Fibroblast of lung (primary cell): Measurements from ENCODE around the gene WDR54. TPM values are rescaled to one million over a fixed set of nuclear protein-coding genes. Genes with fewer than 3 reads are reported as not detected.

Source experiments
- DNase-seq, 2 donors: peaks; one replicate each; pipeline versions ENCODE4 v3.0.0 to v3.0.0-alpha.2; 2010; ENCODE audit warnings: low read depth in 2 of 2
- H2AFZ ChIP-seq: 2 replicates; pipeline ENCODE4 v1.5.1; 2012; ENCODE audit warnings: low read length, control low read depth, inconsistent platforms
- H3K27ac ChIP-seq: 2 replicates; pipeline ENCODE4 v1.5.1; 2011; ENCODE audit warnings: low read length, control low read depth; ENCODE audit not compliant: insufficient read depth
- H3K27me3 ChIP-seq: 2 replicates; pipeline ENCODE4 v1.5.1; 2011; ENCODE audit warnings: mild to moderate bottlenecking, low read length; ENCODE audit not compliant: control insufficient read depth, insufficient read depth
- H3K36me3 ChIP-seq: 2 replicates; pipeline ENCODE4 v1.5.1; 2011; ENCODE audit warnings: low read length; ENCODE audit not compliant: control insufficient read depth, insufficient read depth
- H3K4me1 ChIP-seq: 2 replicates; pipeline ENCODE4 v1.5.1; 2011; ENCODE audit warnings: low read length; ENCODE audit not compliant: control insufficient read depth, insufficient read depth; ENCODE audit errors: extremely low read depth
- H3K4me2 ChIP-seq: 2 replicates; pipeline ENCODE4 v1.5.1; 2011; ENCODE audit warnings: low read length, control low read depth; ENCODE audit not compliant: insufficient read depth; ENCODE audit errors: extremely low read depth
- H3K4me3 ChIP-seq, 4 experiments: fragments of 200-600 bp in 1 of 4; sonication (generic) in 1 of 4; replicated peaks in 1 of 4; 2 replicates each; pipeline ENCODE4 v1.5.1; 2011 to 2016; ENCODE audit warnings: low read length in 4 of 4, low read depth in 3 of 4, mild to moderate bottlenecking in 3 of 4, control low read depth in 2 of 4, inconsistent platforms in 1 of 4, mixed read lengths in 1 of 4; ENCODE audit not compliant: insufficient read depth in 1 of 4; ENCODE audit errors: control extremely low read depth in 1 of 4
- H3K79me2 ChIP-seq: 2 replicates; pipeline ENCODE4 v1.5.1; 2012; ENCODE audit warnings: mild to moderate bottlenecking, low read length, inconsistent platforms; ENCODE audit not compliant: control insufficient read depth, insufficient read depth
- H3K9ac ChIP-seq: 2 replicates; pipeline ENCODE4 v1.5.1; 2011; ENCODE audit warnings: mild to moderate bottlenecking, low read length, control low read depth; ENCODE audit not compliant: insufficient read depth
- H3K9me3 ChIP-seq: 2 replicates; pipeline ENCODE4 v1.5.1; 2012; ENCODE audit warnings: low read depth, low read length; ENCODE audit not compliant: control insufficient read depth, insufficient read depth
- H4K20me1 ChIP-seq: 2 replicates; pipeline ENCODE4 v1.5.1; 2011; ENCODE audit warnings: low read length; ENCODE audit not compliant: control insufficient read depth, insufficient read depth; ENCODE audit errors: extremely low read depth
- EZH2 ChIP-seq: IDR thresholded peaks from 2 replicates; pipeline ENCODE4 v1.5.1; 2012; ENCODE audit warnings: low read length, control low read depth, mild to moderate bottlenecking; ENCODE audit errors: missing control alignments
- polyA plus RNA-seq, 2 donors: library from polyadenylated mRNA; depleted of rRNA in 1 of 2; stranded (reverse) in 1 of 2; unstranded in 1 of 2; fragments of >200 nt; gene quantifications; 2 replicates each; pipeline ENCODE4 v1.2.1, GENCODE V29; 2011 to 2012; ENCODE audit warnings: missing spikeins in 1 of 2
- total RNA-seq: library from RNA; depleted of rRNA; stranded (reverse); fragments of >200 nt; gene quantifications from 2 replicates; pipeline ENCODE4 v1.2.1, GENCODE V29; 2014
- TF ChIP-seq, protein P1 (sequence below), 2 donors: IDR thresholded peaks in 1 of 2; conservative IDR thresholded peaks in 1 of 2; 1 replicate in 1 of 2; 2 replicates in 1 of 2; pipeline ENCODE4 v1.5.1; 2011 to 2012; ENCODE audit warnings: low read length in 2 of 2, control low read depth in 1 of 2, inconsistent platforms in 1 of 2, low read depth in 1 of 2, mild to moderate bottlenecking in 1 of 2

WDR54 gene
- total and polyA plus RNA-seq, 2 donors (not counting 1 experiment from before 2014, with no cell fraction given), result 24.3 to 27.1 TPM

DNA sequence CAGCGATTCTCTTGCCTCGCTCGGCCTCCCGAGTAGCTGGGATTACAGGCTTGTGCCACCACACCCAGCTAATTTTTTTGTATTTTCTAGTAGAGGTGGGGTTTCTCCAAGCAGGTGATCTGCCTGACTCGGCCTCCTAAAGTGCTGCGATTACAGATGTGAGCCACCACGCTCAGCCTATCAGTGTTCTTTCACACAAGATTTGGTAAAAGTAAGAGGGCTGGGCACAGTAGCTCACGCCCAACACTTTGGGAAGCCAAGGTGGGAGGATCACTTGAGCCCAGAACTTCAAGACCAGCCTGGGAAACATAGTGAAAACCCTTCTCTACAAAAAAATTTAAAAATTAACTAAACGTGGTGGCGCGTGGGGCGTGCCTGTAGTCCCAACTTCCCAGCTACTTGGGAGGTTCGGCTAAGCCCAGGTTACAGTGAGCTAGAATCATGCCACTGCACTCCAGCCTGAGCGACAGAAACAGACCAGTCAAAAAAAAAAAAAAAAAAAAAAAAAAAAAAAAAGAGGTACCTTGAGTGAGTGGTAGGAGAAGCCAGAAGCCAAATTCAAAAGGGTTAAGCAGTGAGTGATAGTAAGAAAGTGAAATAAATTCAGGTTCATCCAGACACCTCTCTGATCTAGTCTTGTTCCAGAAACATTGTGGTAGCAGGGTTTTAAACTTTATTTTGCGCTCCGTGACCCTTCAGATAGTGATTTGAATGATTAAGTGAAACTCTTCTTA is 50.0 kb downstream of the WDR54 start:
- H2AFZ ChIP-seq, result peak overlapping the region; percentile 1

DNA sequence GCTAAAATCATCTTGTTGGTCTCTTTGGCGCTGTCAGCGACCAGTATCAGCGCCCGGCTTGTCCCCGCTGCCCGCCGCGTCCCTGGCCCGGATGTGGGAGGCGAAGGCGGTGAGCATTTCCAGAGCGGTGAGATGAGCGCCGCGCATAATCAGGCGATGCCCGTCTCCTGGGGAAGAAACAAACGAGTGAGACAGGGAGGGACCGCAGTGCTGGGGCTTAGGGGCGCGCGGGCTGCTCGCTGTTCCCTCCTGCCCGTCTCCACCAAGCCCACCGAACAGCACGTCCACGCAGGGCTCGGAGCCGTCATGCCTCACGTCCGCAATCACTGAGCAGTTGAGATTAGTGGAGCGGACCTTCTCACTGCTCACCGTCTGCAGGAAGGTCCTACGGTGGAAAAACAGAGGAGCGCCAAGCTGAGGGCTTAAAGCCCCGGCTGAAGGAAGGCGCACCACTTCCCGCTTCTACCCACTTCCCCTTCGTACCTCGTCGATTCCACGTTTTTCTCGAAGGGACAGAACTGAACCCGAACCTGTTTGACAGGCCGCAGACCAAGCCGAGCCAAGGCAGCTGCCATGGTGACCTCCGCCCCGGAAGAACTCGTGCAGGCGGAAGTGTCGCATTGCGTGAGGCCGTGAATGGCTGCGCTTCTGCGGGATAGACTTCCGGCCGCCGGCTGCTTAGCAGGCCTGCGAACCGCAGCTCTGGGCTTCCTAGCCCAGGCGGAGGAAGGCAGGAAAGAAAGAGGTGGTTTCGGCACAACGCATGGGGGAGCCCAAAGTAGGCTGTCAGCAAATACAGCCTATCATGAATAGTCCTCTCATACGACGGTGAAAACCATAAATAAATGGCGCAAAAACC is 50.8 kb downstream of the WDR54 start, which contains the start of gene MRPL53:
Gene MRPL53, minus strand, starts transcription at position 595 of the 859 bp plus-strand sequence. Its CDS starts 20 bp downstream, at position 575.
- Histone ChIP-seq H3K4me2 (peak within 1 kb of the TSS; percentile 92), H3K9me3 (no peaks in the 10 kb centered on the region), H3K36me3 (peaks cover 10% of the 10 kb centered on the region), H3K4me3 (peak within 1 kb of the TSS; percentile 42 to 89 (median 66)), H4K20me1 (no peaks in the 10 kb centered on the region), H3K27me3 (no peaks in the 10 kb centered on the region), H2AFZ (peak within 1 kb of the TSS; percentile 89), H3K27ac (peak within 1 kb of the TSS; percentile 71), H3K4me1 (peaks cover 2% of the 10 kb centered on the region), H3K79me2 (no peaks in the 10 kb centered on the region), H3K9ac (peak within 1 kb of the TSS; percentile 76)
- DNase-seq, result peak; percentile 94 to 95
- TF ChIP-seq, protein P1, sequence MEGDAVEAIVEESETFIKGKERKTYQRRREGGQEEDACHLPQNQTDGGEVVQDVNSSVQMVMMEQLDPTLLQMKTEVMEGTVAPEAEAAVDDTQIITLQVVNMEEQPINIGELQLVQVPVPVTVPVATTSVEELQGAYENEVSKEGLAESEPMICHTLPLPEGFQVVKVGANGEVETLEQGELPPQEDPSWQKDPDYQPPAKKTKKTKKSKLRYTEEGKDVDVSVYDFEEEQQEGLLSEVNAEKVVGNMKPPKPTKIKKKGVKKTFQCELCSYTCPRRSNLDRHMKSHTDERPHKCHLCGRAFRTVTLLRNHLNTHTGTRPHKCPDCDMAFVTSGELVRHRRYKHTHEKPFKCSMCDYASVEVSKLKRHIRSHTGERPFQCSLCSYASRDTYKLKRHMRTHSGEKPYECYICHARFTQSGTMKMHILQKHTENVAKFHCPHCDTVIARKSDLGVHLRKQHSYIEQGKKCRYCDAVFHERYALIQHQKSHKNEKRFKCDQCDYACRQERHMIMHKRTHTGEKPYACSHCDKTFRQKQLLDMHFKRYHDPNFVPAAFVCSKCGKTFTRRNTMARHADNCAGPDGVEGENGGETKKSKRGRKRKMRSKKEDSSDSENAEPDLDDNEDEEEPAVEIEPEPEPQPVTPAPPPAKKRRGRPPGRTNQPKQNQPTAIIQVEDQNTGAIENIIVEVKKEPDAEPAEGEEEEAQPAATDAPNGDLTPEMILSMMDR (conservative IDR thresholded peaks at IDR 0.05 in 1 of 2, IDR thresholded peaks at IDR 0.05 in 1 of 2; ENCODE audit: low read depth in 1 of 2, low read length in 2 of 2), result no peak
- no peak for TF ChIP-seq EZH2

More for the DNA sequence above, 50.0 kb downstream of the WDR54 start:
- Histone ChIP-seq H3K4me3 (peak overlapping the region; percentile 42 to 89 (median 66)), H3K4me1 (peaks cover 2% of the 10 kb centered on the region), H4K20me1 (no peaks in the 10 kb centered on the region), H3K9me3 (no peaks in the 10 kb centered on the region), H3K79me2 (no peaks in the 10 kb centered on the region), H3K27me3 (no peaks in the 10 kb centered on the region), H3K4me2 (peak overlapping the region; percentile 92), H3K27ac (peak overlapping the region; percentile 71), H3K9ac (peak overlapping the region; percentile 76), H3K36me3 (peaks cover 10% of the 10 kb centered on the region)
- DNase-seq, result no peak
- TF ChIP-seq EZH2, result no peak
- TF ChIP-seq, protein P1 (conservative IDR thresholded peaks at IDR 0.05 in 1 of 2, IDR thresholded peaks at IDR 0.05 in 1 of 2; ENCODE audit: low read depth in 1 of 2, low read length in 2 of 2), result no peak

DNA sequence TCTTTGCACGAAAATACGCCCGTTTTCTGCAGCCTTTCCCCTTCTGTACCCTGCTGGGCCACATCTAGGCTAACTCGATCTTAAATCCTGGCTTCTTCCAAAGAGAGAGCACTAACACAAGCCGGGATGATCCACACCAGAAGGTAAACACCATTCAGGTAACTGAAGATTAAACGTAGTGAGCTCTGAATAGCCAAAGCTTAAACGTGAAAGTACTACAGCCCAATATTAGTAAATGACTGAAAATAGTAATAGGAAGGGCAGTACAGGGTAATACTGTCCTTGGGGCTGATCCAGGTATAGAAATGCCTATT is 51.4 kb downstream of the WDR54 start:
- Histone ChIP-seq H3K27me3 (no peaks in the 10 kb centered on the region), H2AFZ (peak overlapping the region; percentile 89), H3K79me2 (no peaks in the 10 kb centered on the region), H3K9me3 (no peaks in the 10 kb centered on the region), H3K4me1 (peaks cover 2% of the 10 kb centered on the region), H4K20me1 (no peaks in the 10 kb centered on the region), H3K27ac (peak overlapping the region; percentile 71), H3K9ac (peak overlapping the region; percentile 76), H3K4me2 (peak overlapping the region; percentile 92), H3K4me3 (peak overlapping the region; percentile 42 to 89 (median 66)), H3K36me3 (peaks cover 10% of the 10 kb centered on the region)
- no peak for DNase-seq
- no peak for TF ChIP-seq EZH2
- TF ChIP-seq, protein P1 (conservative IDR thresholded peaks at IDR 0.05 in 1 of 2, IDR thresholded peaks at IDR 0.05 in 1 of 2; ENCODE audit: low read depth in 1 of 2, low read length in 2 of 2), result no peak
